Kidney (tissue), 14 donors: ENCODE measurements around the gene FAM53B. TPM values are rescaled to one million over a fixed set of nuclear protein-coding genes. Genes with fewer than 3 reads are reported as not detected.

ENCODE experiments used
- DNase-seq, 5 donors: peaks; one replicate each; pipeline ENCODE4 v3.0.0-alpha.2; 2013 to 2020
- FAIRE-seq: peaks from 2 replicates; lab custom pipeline; 2012; peaks lifted over from hg19 to GRCh38; lab: Jason Lieb, UNC
- H3K27ac ChIP-seq, 2 donors: one replicate each; pipeline ENCODE4 v1.7.0; 2013; ENCODE audit warnings: low read depth in 2 of 2, low read length in 2 of 2, inconsistent platforms in 1 of 2
- H3K27me3 ChIP-seq: one replicate; pipeline ENCODE4 v1.7.1; 2013; ENCODE audit warnings: low read length, inconsistent platforms; ENCODE audit not compliant: control insufficient read depth, insufficient read depth
- H3K36me3 ChIP-seq, 3 donors: one replicate each; pipeline versions ENCODE4 v1.7.0 to v1.7.1; 2013; ENCODE audit warnings: low read length in 3 of 3, control low read depth in 1 of 3, inconsistent platforms in 1 of 3; ENCODE audit not compliant: insufficient read depth in 3 of 3, control insufficient read depth in 2 of 3
- H3K4me1 ChIP-seq, 3 donors: one replicate each; pipeline versions ENCODE4 v1.7.0 to v1.7.1; 2013; ENCODE audit warnings: low read length in 3 of 3, inconsistent platforms in 1 of 3, low read depth in 1 of 3; ENCODE audit not compliant: control insufficient read depth in 2 of 3, insufficient read depth in 2 of 3
- H3K4me3 ChIP-seq, 3 donors: one replicate each; pipeline versions ENCODE4 v1.7.0 to v1.8.1; 2013; ENCODE audit warnings: low read length in 3 of 3, control low read depth in 1 of 3, inconsistent platforms in 1 of 3
- H3K9ac ChIP-seq, 3 donors: one replicate each; pipeline versions ENCODE4 v1.7.0 to v1.7.1; 2013; ENCODE audit warnings: low read length in 3 of 3, control low read depth in 1 of 3, inconsistent platforms in 1 of 3
- H3K9me3 ChIP-seq, 3 donors: one replicate each; pipeline versions ENCODE4 v1.7.0 to v1.7.1; 2013; ENCODE audit warnings: low read length in 3 of 3, control low read depth in 1 of 3, inconsistent platforms in 1 of 3; ENCODE audit not compliant: control insufficient read depth in 2 of 3, insufficient read depth in 1 of 3
- CTCF ChIP-seq: IDR thresholded peaks from 3 replicates; pipeline ENCODE4 v1.5.1; 2012; ENCODE audit warnings: mild to moderate bottlenecking, moderate library complexity, borderline replicate concordance; ENCODE audit not compliant: insufficient read depth; ENCODE audit errors: extremely low read depth
- intact Hi-C: fragments of 100-400 bp; cut with DNase I; formaldehyde crosslinking; loops from one replicate; pipeline ENCODE4 v1.11.1; 2022
- polyA plus RNA-seq: library from polyadenylated mRNA; stranded (reverse); fragments of 350-450 nt; fragmentation: Illumina TruSeq; extraction: RNeasy Lipid Tissue Mini Kit (QIAGEN cat#74804); gene quantifications from one replicate; pipeline ENCODE4 v1.2.3, GENCODE V29; 2014; ENCODE audit warnings: low read depth, low replicate concordance; ENCODE audit not compliant: insufficient read depth
- total RNA-seq: library from RNA; stranded (reverse); fragmentation: NEBNext Ultra II Directional; extraction: Animal tissue kit (Norgen Biotek cat#: 25700); gene quantifications from one replicate; pipeline ENCODE4 v1.2.1, GENCODE V29; 2021
- donor health status: control.
- donor health status: control.
- donor health status: control.
- donor health status: control.
- donor health status: control.
- donor health status: DM: yes; HTN: yes; CAD: no.
- donor health status: Normal renal cell carcinoma (clear cell type).

The FAM53B gene
- total and polyA plus RNA-seq, 2 donors from 2014 or later = 11.8 to 30.0 TPM

DNA sequence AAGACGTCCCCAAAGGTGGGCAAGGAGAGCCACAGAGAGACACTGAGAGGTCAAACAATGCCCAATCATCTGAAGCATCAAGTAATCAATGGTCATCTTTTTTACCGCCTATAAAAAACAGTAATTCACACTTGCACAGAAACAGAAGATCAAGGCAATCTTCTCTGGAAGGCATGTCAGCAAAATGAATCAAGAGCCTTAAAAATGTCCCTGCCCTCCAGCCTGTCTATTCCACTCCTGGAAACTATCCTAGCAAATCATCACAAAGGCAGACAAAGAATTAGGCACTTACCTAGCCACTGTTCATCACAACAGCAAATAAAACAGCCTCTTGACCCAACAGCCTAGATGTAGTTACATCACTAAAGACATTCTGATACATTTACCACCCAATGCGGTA is 48.9 kb downstream of the FAM53B start:
- H3K9me3 ChIP-seq = no peaks in the 10 kb centered on the region
- intact Hi-C loops = no loop called here
- no peak for DNase-seq
- no peak overlapping the region for H3K27ac ChIP-seq
- no peaks in the 10 kb centered on the region for H3K27me3 ChIP-seq
- no peak for TF ChIP-seq CTCF
- no peak overlapping the region for H3K4me3 ChIP-seq
- peaks cover 4 to 57% (median 24%) of the 10 kb centered on the region in 3 donors for H3K4me1 ChIP-seq
- H3K9ac ChIP-seq = no peak overlapping the region
- H3K36me3 ChIP-seq = peaks cover 0 to 8% (median 4%) of the 10 kb centered on the region in 3 donors
- FAIRE-seq = no peak

DNA sequence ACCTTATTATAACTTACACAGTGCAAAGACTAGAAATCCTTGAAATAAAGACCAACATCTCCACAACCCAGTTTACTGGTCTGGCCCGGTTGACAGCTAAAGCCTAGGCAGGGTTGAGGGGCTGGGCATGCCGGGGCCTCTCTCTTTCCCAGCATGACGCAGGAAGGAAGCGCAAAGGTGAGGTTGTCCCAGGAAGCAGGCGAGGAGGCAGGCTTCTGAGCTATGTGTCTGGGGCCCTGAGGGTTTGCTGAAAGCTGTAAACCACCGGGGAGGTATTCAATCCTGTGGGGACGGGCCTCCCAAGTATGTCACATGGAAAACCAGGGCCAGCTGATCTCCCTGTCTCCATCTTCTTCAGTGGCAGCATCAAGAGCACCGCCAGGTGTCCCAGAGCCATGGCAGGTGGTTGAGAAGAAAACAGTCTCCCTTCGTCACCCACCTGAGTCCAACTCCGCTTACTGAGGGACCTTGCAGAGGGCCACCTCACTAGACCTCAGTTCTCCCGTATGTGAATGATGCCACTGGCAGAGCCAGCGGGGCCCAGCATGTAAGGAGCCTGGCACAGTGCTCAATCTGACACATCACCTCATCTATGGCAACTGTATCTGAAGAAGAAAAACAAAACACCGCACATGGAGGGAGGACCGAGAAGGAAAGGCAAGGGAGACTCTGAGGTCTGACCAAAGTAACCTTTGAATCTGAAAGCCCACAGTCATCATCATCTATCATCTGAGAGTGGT is 49.5 kb downstream of the FAM53B start:
- H3K4me1 ChIP-seq = peaks cover 4 to 56% (median 18%) of the 10 kb centered on the region in 3 donors

DNA sequence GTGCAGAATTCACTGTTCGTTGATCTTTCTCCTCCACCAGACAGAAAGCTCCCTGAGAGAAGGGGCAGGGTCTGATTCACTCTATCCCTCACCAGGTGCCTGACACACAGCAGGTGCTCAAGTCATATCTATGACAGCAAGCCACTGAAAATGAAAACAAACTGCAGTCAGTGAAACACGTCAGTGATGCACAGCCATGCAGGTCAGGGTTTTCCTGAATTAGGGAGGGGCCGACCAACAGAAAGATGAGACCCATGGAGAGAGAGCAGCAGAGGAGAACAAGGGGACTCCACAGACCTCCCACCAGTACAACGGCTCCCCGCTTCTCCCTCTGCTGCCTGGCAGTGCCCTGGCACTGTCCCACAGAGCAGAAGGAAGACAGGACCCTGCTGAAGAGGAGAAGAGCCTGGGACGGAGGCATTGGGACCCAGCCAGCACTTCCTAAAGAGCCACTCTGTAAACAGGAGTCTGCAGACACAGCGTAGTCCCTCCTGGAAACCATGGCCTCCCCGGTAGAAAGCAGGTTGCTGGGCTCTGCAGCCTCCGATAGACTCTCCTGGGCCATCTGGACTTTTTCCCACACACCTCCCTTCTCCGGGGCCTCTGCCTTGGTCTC is 50.3 kb downstream of the FAM53B start:
- H3K4me1 ChIP-seq = peaks cover 4 to 54% (median 16%) of the 10 kb centered on the region in 3 donors
- peak in 4 of 5 donors; percentile 81 to 92 (median 86) for DNase-seq

More for the DNA sequence above, 49.5 kb downstream of the FAM53B start:
- peak in 1 of 5 donors; percentile 28 for DNase-seq
- Histone ChIP-seq H3K9ac (no peak overlapping the region), H3K36me3 (peaks cover 0 to 8% (median 7%) of the 10 kb centered on the region in 3 donors), H3K27me3 (no peaks in the 10 kb centered on the region), H3K9me3 (no peaks in the 10 kb centered on the region), H3K27ac (peak overlapping the region in 1 of 2 donors; percentile 71), H3K4me3 (no peak overlapping the region)
- no peak for FAIRE-seq
- TF ChIP-seq CTCF = no peak
- intact Hi-C loops = no loop called here

More for the DNA sequence above, 50.3 kb downstream of the FAM53B start:
- Histone ChIP-seq H3K9ac (no peak overlapping the region), H3K36me3 (peaks cover 0 to 8% (median 7%) of the 10 kb centered on the region in 3 donors), H3K4me3 (no peak overlapping the region), H3K27ac (peak overlapping the region; percentile 34 to 71), H3K27me3 (no peaks in the 10 kb centered on the region), H3K9me3 (no peaks in the 10 kb centered on the region)
- intact Hi-C loops = no loop called here
- no peak for FAIRE-seq
- TF ChIP-seq CTCF = no peak
